Gastrocnemius medialis (tissue), 4 donors: ENCODE measurements around the gene TMEM165. TPM values are rescaled to one million over a fixed set of nuclear protein-coding genes. Genes with fewer than 3 reads are reported as not detected.

Experiments
- ATAC-seq, 2 donors: fragments of 150-250 bp; one replicate each; pipeline ENCODE4 v1.9.1; 2016
- DNase-seq, 2 donors: peaks; one replicate each; pipeline ENCODE4 v3.0.0-alpha.2; 2019
- H3K27ac ChIP-seq, 4 donors: fragments of 200-600 bp; sonication (generic); 1 replicate in 1 of 4; 2 replicates in 3 of 4; pipeline ENCODE4 v1.5.1; 2016 to 2018; ENCODE audit warnings: mild to moderate bottlenecking in 2 of 4, moderate library complexity in 1 of 4
- H3K27me3 ChIP-seq, 3 donors: fragments of 200-600 bp; sonication (generic) in 2 of 3; 1 replicate in 1 of 3; 2 replicates in 2 of 3; pipeline versions ENCODE4 v1.5.1 to v1.6.0; 2016 to 2019; ENCODE audit warnings: mild to moderate bottlenecking in 1 of 3, moderate library complexity in 1 of 3
- H3K36me3 ChIP-seq, 2 donors: fragments of 200-600 bp; sonication (generic) in 1 of 2; one replicate each; pipeline ENCODE4 v1.5.1; 2017 to 2018
- H3K4me1 ChIP-seq, 2 donors: fragments of 200-600 bp; sonication (generic) in 1 of 2; one replicate each; pipeline ENCODE4 v1.5.1; 2016 to 2017; ENCODE audit warnings: mild to moderate bottlenecking in 2 of 2
- H3K4me3 ChIP-seq, 4 donors: fragments of 200-600 bp; sonication (generic) in 3 of 4; 1 replicate in 1 of 4; 2 replicates in 3 of 4; pipeline ENCODE4 v1.5.1; 2016 to 2019; ENCODE audit warnings: mild to moderate bottlenecking in 2 of 4
- H3K9me3 ChIP-seq, 3 donors: fragments of 200-600 bp; sonication (generic) in 2 of 3; 1 replicate in 1 of 3; 2 replicates in 2 of 3; pipeline ENCODE4 v1.5.1; 2016 to 2019
- POLR2A ChIP-seq, 2 donors: fragments of 450-650 bp; IDR thresholded peaks; one replicate each; pipeline ENCODE4 v1.6.1; 2017; ENCODE audit warnings: antibody characterized with exemption in 2 of 2, mild to moderate bottlenecking in 2 of 2, moderate library complexity in 2 of 2
- in situ Hi-C, 4 donors: fragments of 200-750 bp; cut with MboI; loops; one replicate each; pipeline versions ENCODE4 v1.15.0 to v1.8.0; 2017; ENCODE audit warnings: low sequenced_read_pairs in 4 of 4
- intact Hi-C: fragments of 100-400 bp; cut with DNase I; formaldehyde crosslinking; loops from one replicate; pipeline ENCODE4 v1.15.1; 2023; ENCODE audit warnings: low total_unique reads
- total RNA-seq, 4 donors: library from RNA; depleted of rRNA; stranded (reverse); fragments of >200 nt; gene quantifications; one replicate each; pipeline versions ENCODE4 v1.1.0 to v1.2.3, GENCODE V29; 2016
- TF ChIP-seq, protein P1 (sequence below), 5 experiments: fragments of 450-650 bp in 3 of 5; fragments of 200-600 bp in 2 of 5; sonication (generic) in 2 of 5; IDR thresholded peaks in 4 of 5; conservative IDR thresholded peaks in 1 of 5; 1 replicate in 4 of 5; 2 replicates in 1 of 5; pipeline ENCODE4 v1.5.1; 2016 to 2019; ENCODE audit warnings: antibody characterized with exemption in 5 of 5, mild to moderate bottlenecking in 3 of 5, moderate library complexity in 3 of 5

Gene TMEM165
- total RNA-seq, 4 donors from 2014 or later, result 23.5 to 80.3 (median 48.9) TPM

DNA sequence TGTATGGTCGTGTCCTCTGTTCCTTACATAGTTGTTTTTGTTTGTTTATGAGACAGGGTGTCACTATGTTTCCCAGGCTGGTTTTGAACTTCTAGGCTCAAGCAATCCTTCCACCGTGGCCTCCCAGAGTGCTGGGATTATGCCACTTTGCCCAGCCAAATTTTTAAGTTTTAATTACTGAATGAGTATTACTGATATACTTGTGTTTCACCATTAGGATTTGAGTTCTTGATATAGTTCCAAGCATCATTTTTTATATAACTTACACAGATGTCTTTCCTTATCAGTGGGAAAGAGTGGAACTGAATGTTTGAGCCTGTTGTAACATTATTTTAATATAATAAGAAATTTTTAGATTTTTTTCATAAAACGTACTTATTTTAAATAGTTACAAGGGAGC lies 20.4 kb downstream of the TMEM165 start:
- no peak overlapping the region for H3K4me3 ChIP-seq
- TF ChIP-seq, protein P1, sequence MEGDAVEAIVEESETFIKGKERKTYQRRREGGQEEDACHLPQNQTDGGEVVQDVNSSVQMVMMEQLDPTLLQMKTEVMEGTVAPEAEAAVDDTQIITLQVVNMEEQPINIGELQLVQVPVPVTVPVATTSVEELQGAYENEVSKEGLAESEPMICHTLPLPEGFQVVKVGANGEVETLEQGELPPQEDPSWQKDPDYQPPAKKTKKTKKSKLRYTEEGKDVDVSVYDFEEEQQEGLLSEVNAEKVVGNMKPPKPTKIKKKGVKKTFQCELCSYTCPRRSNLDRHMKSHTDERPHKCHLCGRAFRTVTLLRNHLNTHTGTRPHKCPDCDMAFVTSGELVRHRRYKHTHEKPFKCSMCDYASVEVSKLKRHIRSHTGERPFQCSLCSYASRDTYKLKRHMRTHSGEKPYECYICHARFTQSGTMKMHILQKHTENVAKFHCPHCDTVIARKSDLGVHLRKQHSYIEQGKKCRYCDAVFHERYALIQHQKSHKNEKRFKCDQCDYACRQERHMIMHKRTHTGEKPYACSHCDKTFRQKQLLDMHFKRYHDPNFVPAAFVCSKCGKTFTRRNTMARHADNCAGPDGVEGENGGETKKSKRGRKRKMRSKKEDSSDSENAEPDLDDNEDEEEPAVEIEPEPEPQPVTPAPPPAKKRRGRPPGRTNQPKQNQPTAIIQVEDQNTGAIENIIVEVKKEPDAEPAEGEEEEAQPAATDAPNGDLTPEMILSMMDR (IDR thresholded peaks at IDR 0.05 in 4 of 5, conservative IDR thresholded peaks at IDR 0.05 in 1 of 5), result no peak
- no peak for TF ChIP-seq POLR2A (IDR thresholded peaks at IDR 0.05)
- intact Hi-C loops, result no loop called here
- H3K36me3 ChIP-seq, result peaks cover 0 to 30% of the 10 kb centered on the region in 2 donors
- H3K27me3 ChIP-seq, result no peaks in the 10 kb centered on the region
- in situ Hi-C loops, result loop anchor here in 1 of 4 donors (25.0 kb wide), 1 partner anchor 446 kb away; the partner anchor contains the start of gene EXOC1
- H3K4me1 ChIP-seq, result no peaks in the 10 kb centered on the region
- H3K27ac ChIP-seq, result no peak overlapping the region
- H3K9me3 ChIP-seq, result no peaks in the 10 kb centered on the region
- ATAC-seq (no peak), DNase-seq (no peak)

DNA sequence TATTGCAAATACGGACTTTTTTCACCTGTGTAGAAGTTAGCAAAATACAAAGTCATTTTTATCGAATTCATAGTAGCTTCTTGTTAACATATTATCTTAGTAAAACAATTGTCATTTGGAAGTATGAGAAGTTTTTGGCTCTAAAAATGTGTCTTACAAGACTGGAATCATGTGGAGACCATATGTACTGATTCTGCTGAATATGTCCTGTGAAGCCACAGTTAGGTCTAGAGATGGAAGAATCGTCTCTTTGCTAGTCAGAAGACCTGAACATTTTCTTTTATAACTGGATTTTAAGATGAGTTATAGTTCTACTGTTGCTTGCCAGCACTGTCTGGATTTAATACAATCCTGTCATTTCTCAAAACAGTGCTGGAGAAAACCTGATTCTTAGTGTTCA lies 29.0 kb downstream of the TMEM165 start:
- intact Hi-C loops (loop anchor here (5.0 kb wide), 1 partner anchor 77 kb away; the partner anchor contains the start of gene SRD5A3), in situ Hi-C loops (loop anchor here in 1 of 4 donors (25.0 kb wide), 1 partner anchor 438 kb away; the partner anchor contains the start of gene EXOC1)
- H3K27ac ChIP-seq, result no peak overlapping the region
- peaks cover 0 to 48% of the 10 kb centered on the region in 2 donors for H3K36me3 ChIP-seq
- ATAC-seq (no peak), DNase-seq (no peak)
- H3K27me3 ChIP-seq, result no peaks in the 10 kb centered on the region
- H3K9me3 ChIP-seq, result no peaks in the 10 kb centered on the region
- H3K4me1 ChIP-seq, result no peaks in the 10 kb centered on the region
- no peak overlapping the region for H3K4me3 ChIP-seq
- TF ChIP-seq POLR2A (IDR thresholded peaks at IDR 0.05), result no peak
- TF ChIP-seq, protein P1 (IDR thresholded peaks at IDR 0.05 in 4 of 5, conservative IDR thresholded peaks at IDR 0.05 in 1 of 5), result no peak

DNA sequence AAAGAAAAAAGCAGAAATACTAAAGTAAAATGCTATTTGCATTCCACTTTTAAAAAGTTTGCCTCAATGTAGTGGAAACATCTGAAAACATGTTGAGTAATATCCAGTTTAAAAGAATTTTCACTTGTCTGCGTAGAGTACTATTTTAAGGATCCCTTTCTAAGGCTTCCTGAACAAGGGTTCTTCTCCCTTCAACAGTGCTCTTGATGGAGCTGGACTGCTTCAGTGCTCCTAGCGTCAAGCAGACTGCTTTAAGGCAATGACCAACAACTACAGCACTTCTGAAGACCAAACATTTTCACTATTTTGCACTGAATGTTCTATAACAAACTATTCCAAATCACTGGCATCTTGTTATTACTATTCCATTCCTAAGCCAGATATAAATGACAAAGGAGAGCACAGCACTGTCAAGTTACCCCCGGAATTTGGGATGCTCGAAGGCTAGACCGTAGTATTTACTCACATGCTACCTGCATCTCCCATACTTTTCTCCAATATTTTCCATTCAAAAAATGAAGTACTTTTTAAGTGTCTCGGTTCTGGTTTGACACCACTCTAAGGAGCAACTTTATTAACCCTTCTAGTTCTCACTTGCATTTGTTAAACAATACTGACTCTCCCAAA lies 36.1 kb downstream of the TMEM165 start:
- Histone ChIP-seq H3K4me1 (no peaks in the 10 kb centered on the region), H3K4me3 (no peak overlapping the region), H3K9me3 (no peaks in the 10 kb centered on the region), H3K27me3 (no peaks in the 10 kb centered on the region), H3K27ac (no peak overlapping the region), H3K36me3 (peaks cover 0 to 61% of the 10 kb centered on the region in 2 donors)
- in situ Hi-C loops (no loop called here), intact Hi-C loops (no loop called here)
- ATAC-seq (no peak), DNase-seq (no peak)
- TF ChIP-seq, protein P1 (IDR thresholded peaks at IDR 0.05 in 4 of 5, conservative IDR thresholded peaks at IDR 0.05 in 1 of 5), result no peak
- TF ChIP-seq POLR2A (IDR thresholded peaks at IDR 0.05), result no peak

DNA sequence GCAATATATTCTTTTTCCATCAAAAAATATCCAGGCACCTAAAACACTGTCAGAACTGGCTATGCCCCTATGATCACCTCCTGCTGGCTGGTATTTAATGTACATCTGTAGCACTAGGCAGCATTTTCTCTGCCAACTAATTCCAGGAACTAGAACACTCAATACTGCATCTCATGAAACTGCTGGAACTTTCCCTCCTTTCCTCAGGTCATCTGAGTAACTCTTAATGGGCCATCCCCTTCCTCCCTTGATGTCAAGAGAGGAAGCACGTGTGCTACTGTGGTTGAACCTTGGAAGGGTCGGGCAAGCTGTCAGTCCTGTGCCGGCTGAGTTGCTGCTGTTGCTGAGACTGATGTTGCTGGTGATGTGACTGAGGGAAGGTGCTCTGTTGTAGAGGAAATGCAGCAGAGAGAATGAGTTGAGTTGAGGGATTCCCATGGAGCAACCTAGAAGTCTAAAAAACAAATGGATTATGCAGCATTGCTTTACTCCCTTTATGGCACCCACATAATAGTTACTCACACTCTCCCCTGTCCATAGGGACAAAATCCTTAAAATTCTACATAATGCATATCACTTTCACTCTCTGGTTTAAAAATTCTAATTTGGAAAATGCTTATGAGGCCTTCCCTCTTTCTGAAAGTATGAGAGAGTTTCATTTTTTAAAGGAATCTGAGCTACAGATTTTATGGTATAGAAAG lies 39.5 kb downstream of the TMEM165 start:
- Histone ChIP-seq H3K4me3 (no peak overlapping the region), H3K27ac (no peak overlapping the region), H3K4me1 (no peaks in the 10 kb centered on the region), H3K27me3 (no peaks in the 10 kb centered on the region), H3K36me3 (peaks cover 0 to 57% of the 10 kb centered on the region in 2 donors), H3K9me3 (no peaks in the 10 kb centered on the region)
- intact Hi-C loops (no loop called here), in situ Hi-C loops (no loop called here)
- TF ChIP-seq POLR2A (IDR thresholded peaks at IDR 0.05), result no peak
- TF ChIP-seq, protein P1 (IDR thresholded peaks at IDR 0.05 in 4 of 5, conservative IDR thresholded peaks at IDR 0.05 in 1 of 5), result no peak
- no peak for ATAC-seq
- DNase-seq, result no peak
